ENCODE measurements around the gene ADAMTS10. TPM values are rescaled to one million over a fixed set of nuclear protein-coding genes. Genes with fewer than 3 reads are reported as not detected.

Gene ADAMTS10
- total and polyA plus RNA-seq, 2 of the 8 experiments (the other 6 are each of a cell fraction or from before 2014, with no cell fraction given): 6.9 to 17.4 TPM

DNA sequence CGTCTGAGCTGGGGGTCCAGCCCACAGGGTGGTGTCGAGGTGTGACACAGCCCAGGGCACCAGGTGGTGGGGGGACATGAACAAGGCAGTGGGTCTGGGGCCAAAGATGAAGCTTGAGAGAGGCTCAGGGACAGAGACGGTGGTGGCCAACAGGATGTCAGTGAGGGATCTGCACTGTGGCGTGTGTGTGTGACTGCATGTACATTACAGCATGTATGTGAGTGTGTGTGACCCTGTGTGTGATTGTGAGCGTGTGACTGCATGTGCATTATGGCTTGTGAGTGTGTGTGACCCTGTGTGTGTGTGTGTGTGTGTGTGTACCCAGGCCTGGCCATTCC is 1.6 kb downstream of the ADAMTS10 start:
- Histone ChIP-seq H4K8ac (ENCODE audit: extremely low read depth, insufficient read depth, low read length) (peak overlapping the region; percentile 91; the same call in 1 of the 2 replicates), H2BK20ac (ENCODE audit: low read length) (peak overlapping the region; percentile 100), H3K18ac (ENCODE audit: extremely low read depth, low read length) (peak overlapping the region; percentile 97), H3K23ac (ENCODE audit: insufficient read length) (no peak overlapping the region), H4K20me1 (replicated peaks in 1 of 2; ENCODE audit: control insufficient read depth in 1 of 2, insufficient read depth in 2 of 2, low read length in 2 of 2) (peaks cover 0 to 3% of the 10 kb centered on the region in 2 experiments), H3K4me2 (ENCODE audit: insufficient read depth in 1 of 2, low read depth in 2 of 2, low read length in 2 of 2) (peak overlapping the region; percentile 90 to 96), H3K27me3 (replicated peaks in 1 of 4; ENCODE audit: control insufficient read depth in 3 of 4, extremely low read depth in 1 of 4, insufficient read depth in 3 of 4, low read length in 3 of 4) (no peaks in the 10 kb centered on the region), H3K14ac (ENCODE audit: insufficient read length) (no peak overlapping the region), H3K27ac (ENCODE audit: low read depth, low read length) (peak overlapping the region; percentile 79; the same call in 1 of the 2 replicates), H2AK5ac (ENCODE audit: low read depth, low read length) (peak overlapping the region; percentile 99), H3K79me2 (ENCODE audit: control insufficient read depth in 1 of 2, insufficient read depth in 2 of 2, low read length in 2 of 2) (peaks cover 0 to 6% of the 10 kb centered on the region in 2 experiments; a peak in 1 of 4 replicates), H2BK120ac (replicated peaks; ENCODE audit: low read depth, low read length) (peak overlapping the region; percentile 81), H4K91ac (replicated peaks; ENCODE audit: insufficient read length, low read length) (peak overlapping the region; percentile 99), H3K9me3 (ENCODE audit: insufficient read depth in 2 of 2, low read depth in 1 of 2, low read length in 1 of 2) (peaks cover 5% of the 10 kb centered on the region in 2 experiments; a peak in 3 of 4 replicates), H3K56ac (replicated peaks; ENCODE audit: insufficient read length, low read depth, low read length) (no peak overlapping the region), H2BK12ac (ENCODE audit: low read depth, low read length) (peak overlapping the region; percentile 100), H3K9ac (replicated peaks in 1 of 4; ENCODE audit: extremely low read depth in 1 of 4, low read depth in 3 of 4, low read length in 3 of 4) (peak overlapping the region in 3 of 4 experiments; percentile 43 to 63 (median 52); a peak in 6 of 7 replicates), H3K4me3 (ENCODE audit: extremely low read depth in 1 of 4, insufficient read depth in 2 of 4, low read depth in 3 of 4, low read length in 4 of 4) (peak overlapping the region; percentile 70 to 93 (median 88)), H4K5ac (ENCODE audit: insufficient read length, low read depth, low read length) (peak overlapping the region; percentile 76), H2BK5ac (ENCODE audit: low read depth, low read length) (peak overlapping the region; percentile 98), H3K23me2 (ENCODE audit: low read depth, low read length) (peaks cover 17% of the 10 kb centered on the region), H3K79me1 (ENCODE audit: low read depth, low read length) (peaks cover 6% of the 10 kb centered on the region), H3K36me3 (ENCODE audit: control insufficient read depth in 2 of 4, insufficient read depth in 4 of 4, low read length in 3 of 4) (peaks cover 0 to 8% (median 3%) of the 10 kb centered on the region in 4 experiments; a peak in 3 of 8 replicates), H3K4ac (replicated peaks; ENCODE audit: insufficient read length, low read depth, low read length) (peak overlapping the region; percentile 30), H2BK15ac (ENCODE audit: low read length) (peak overlapping the region; percentile 100), H3K4me1 (replicated peaks in 1 of 4; ENCODE audit: control insufficient read depth in 3 of 4, insufficient read depth in 4 of 4, low read length in 3 of 4) (peaks cover 10 to 29% (median 19%) of the 10 kb centered on the region in 4 experiments), H2AFZ (ENCODE audit: low read length) (no peak overlapping the region)
- ChIA-PET POLR2A (ENCODE audit: partially characterized antibody) (interaction anchor here (0.6 to 7.5 kb wide), 8 partner anchors 9 to 49 kb away, joined by 3 to 117 read pairs (median 4); no protein-coding TSS in a partner anchor), CTCF (ENCODE audit: partially characterized antibody) (interaction anchor here (0.6 to 1.5 kb wide), 3 partner anchors 14 to 182 kb away, joined by 4 to 14 read pairs (median 4); no protein-coding TSS in a partner anchor)
- DNase-seq (ENCODE audit: low read depth in 1 of 2, low spot score in 2 of 2): no peak
- no peak for TF ChIP-seq SIRT6 (IDR thresholded peaks at IDR 0.05; ENCODE audit: low read length)
- no peak for TF ChIP-seq EP300 (IDR thresholded peaks at IDR 0.05; ENCODE audit: borderline replicate concordance in 1 of 2, low read depth in 2 of 2, low read length in 2 of 2)
- no peak for TF ChIP-seq JUND (IDR thresholded peaks at IDR 0.05; ENCODE audit: low read length)
- TF ChIP-seq, protein P1, sequence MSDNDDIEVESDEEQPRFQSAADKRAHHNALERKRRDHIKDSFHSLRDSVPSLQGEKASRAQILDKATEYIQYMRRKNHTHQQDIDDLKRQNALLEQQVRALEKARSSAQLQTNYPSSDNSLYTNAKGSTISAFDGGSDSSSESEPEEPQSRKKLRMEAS (IDR thresholded peaks at IDR 0.05): no peak
- WGBS, 2 experiments (ENCODE audit: extremely low coverage in 1 of 2, insufficient coverage in 1 of 2, insufficient read length in 1 of 2, insufficient replicate concordance in 2 of 2, low coverage in 1 of 2, low lambda C conversion rate in 2 of 2, missing lambda C conversion rate in 1 of 2): 61% methylated on average over 5 of the region's 5 CpGs; no CpG with 5 or more reads in 1 of the 2 experiments
- peak; percentile 60 for FAIRE-seq
